HG03066 (cell line): Measurements from ENCODE around the gene MCTP1.

Source experiments
- ATAC-seq: cut with Tn5 transposase; IDR thresholded peaks from one replicate; pipeline ENCODE4 v1.9.1; 2021; ENCODE audit warnings: low read depth; ENCODE audit not compliant: unreplicated experiment

Gene MCTP1

DNA sequence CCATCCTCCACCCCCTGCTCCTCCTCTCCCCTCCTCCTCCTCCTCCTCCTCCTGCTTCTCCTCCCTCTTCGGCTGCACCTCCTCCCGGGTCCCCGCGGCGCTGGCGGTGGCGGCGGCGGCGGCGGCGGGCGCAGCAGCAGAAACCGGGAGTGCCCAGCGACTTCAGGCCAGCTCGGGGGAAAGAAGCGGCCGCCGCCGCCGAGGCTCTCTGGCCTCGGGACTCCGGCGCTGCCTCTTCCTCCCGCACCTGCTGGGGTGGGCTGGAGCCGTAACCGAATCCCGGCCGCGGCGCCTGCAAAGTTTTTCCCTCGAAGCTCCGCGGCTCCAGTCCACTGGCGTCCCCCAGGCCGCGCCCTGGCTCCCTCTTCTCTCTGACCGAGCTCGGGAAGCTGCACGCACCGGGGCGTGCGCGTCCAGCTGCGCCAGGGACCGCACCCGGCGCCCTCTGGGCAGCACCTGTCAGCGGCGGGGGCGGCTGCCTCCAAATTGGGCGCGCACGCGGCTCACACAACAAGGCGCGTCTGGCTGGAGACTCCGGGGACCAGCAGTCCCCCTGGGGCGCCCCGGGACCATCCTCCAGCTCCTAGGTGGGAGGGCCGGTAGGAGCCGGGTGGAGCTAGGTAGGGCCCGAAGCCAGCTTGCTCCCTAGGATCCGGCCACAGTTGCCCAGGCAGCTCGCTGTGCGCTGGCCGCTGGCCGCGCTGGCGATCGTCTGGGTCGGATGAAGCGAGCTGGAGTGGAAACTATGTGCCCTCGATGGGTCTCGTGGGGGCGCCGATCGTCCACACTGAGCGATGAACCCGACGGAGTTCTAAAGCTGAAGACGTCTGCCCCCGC is at the start of gene MCTP1:
TSS of gene MCTP1 (minus strand) at position 523 of the 837 bp plus-strand sequence.
- ATAC-seq, result peak; percentile 28

DNA sequence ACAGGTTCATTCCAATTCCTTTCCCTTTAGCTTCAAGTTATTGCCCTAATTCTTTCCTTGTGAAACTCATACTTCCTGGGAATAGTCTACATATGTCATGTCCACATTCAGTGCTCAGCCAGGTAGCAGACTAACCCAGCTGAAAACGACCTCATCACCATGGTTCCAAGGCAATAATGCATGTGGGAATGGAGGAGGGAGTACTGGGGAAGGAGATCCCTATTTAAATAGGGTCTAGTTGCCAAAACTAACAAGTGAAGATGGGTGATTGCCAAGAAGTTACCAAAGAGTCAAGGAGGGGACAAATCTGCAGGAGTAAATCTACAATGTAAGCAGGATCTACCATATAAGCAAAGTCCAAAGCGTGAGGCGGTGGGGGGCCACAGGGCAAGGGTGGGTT is 47.3 kb upstream of the MCTP1 start:
- ATAC-seq, result no peak

DNA sequence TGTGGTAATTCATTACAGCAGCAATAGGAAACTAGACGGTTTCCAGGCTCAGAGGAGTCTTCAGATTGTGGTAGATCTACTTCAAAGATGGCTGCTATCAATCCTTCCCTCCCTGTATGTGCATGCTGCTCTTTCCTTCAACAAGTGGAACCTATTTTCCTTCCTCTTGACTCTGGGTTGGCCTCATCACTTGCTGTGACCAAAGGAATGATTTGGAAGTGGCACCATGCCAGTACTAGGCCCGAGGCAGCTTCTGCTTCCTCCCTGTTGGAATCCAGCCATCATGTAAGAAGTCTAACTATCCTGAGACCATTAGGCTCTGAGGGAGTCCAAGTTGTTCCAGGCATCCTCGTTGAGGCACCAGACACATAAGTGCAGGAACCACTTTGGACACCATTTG is 46.5 kb upstream of the MCTP1 start:
- ATAC-seq, result no peak

DNA sequence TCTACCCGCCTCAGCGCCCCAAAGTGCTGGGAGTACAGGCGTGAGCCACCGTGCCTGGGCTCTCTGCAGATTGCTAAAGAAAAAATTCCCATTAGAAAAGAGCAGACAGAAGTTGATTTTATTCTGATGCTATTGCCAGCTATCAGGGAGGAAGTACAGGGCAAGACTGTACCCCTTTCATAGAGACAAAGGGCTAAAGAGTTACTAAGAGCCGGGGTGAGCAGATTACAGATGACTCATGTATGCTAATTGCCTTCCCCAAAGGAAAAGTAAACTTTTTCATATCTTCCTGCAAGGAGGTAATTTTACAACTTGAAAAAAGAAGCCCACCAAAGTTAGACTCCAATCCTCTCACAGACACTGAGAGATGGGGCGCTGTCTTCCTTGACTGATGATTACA is 42.3 kb upstream of the MCTP1 start:
- no peak for ATAC-seq

DNA sequence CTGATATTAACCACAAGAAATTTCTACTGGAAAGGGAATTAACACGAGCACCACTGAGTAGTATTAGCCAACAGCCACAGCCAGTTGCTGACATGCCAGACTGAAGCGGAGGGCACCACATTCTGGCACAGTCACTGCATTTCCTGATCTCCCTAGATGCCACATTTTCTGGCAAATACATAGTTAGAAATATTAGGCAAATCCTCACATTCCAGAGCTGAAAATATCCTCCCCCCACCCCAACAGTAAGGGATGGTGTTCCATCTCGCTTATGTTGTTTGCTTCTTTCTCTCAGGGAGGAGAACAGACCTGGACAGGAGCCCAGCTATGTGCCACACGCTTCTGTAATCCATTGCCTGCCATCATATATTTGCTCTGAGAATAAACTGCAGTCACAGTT is 32.8 kb upstream of the MCTP1 start:
- no peak for ATAC-seq

DNA sequence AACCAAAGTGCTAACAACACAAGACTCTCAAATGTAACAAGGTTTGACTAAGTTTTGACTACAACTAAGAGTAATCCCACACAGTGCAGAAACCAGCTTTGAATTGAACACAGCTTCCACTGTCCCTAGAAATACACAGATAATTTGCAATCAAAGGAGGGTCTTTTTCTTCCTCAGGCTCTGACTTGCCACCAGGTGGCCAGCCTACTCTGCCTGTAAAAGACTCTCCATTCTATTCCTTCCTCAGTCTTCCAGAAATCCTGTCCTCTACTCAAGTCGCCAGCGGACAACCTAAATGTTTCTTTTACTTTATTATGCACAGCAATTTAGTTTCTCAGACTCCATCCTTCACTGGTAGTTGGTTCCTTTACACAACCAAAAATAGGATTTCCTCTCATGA is 32.2 kb upstream of the MCTP1 start:
- no peak for ATAC-seq

DNA sequence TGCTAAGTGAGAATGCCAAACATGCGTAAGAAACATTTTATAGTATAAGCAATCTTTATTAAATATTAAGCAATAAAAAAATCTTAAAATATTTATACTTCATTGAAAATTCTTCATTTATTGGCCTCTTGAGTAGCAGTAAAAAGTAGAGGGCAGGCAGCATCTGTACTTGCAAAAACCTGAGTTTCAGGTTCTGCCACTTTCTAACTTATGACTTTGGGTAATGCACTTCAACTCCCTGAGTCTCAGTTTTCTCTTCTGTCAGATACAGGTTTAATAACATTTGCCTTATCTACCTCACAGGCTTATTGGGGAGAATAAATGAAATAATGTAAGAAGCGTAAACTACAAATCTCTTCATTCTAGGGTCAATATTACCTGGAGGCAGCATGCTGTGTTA is 19.8 kb upstream of the MCTP1 start:
- no peak for ATAC-seq

DNA sequence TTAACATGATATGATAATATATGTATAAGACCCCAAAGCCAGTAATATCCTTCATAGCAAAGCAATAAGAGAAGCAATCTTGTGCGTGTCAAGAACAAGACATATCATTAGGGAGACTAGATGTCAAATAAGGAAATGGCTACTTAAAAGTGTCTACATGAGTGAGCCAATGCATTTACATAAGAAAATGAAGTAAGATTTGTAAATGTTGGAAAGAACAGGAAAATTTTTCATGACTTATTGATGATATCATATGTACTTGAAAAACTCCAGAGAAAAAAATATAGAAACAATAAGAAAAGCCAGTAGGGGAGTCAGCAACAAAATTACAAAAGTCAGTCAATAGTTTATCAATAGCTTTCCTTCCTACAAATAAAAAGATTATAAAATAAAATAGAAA is 13.8 kb upstream of the MCTP1 start:
- ATAC-seq, result no peak

DNA sequence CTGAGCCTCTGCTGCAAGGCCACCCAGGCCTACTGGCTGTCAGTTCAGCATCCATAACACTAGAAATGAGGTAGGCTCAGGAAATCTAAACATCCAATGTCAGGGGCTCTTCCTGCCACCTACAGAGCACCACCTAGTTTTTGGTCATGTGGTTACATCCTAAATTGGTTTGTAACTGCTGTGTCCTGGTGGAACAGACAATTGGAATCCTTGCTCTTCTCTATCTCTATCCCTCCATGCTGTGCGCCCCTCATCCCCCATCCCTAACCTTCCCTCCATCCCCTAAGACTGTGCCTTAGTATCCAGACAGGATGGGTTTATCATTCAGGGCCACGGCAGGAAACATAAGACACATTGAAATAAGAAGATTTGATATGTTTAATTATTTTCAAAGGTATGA is 11.4 kb upstream of the MCTP1 start:
- ATAC-seq, result no peak

DNA sequence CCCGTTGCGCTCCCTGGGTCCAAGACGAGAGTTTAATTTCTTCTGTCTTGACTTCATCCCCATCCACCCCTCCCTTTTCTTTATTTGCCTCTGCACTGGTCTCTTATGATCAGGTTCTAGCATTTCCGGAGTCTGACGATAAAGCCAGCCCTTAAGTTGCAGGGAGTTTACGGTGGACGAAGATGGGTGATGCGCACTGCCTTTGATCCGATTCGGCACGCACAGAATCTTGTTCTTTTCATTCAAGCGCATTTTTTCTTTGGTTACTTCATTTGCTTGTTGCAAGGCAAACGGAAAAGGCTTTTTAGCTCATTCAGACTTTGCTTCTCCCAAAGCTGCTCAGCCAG is 488 bp upstream of the MCTP1 start:
- peak; percentile 5 for ATAC-seq

DNA sequence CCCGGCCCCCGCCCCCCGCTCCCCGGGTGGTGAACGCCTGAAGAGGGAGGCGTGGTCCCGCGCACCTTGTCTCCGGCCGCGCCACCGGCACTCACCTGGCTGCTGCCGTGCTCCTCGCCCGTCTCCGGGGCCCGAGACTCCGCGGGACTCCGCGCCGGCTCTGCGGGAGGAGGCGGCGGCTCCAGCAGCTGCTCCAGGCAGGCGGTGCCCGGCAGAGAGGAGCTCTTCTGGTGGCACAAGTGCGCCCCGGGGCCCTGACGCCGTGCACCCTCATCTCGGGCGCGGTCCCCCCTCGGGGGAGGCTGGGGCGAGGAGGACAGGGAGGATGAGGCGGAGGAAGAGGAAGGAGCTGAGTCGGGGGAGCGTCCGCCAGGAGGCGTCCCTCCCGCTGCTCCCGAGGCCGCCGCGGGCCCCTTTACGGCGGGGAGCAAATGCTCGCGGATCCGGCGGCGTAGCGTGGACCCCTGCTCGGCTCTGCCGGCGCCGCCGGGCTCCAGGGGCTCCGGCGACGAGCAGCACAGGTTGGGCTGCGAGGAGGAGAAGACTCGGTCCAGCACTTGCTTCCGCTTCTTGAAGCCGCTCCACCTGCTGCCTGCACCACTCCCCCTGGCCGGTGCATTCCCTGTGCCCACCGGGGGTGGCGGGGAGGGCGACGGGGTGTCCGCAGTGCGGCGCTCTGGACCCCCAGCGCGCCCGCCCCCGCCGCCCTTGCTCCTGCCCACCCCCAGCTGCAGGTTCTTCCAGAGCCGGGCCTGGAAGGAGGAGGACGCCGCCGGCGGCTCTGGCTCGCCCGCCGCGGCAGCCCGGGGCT is 928 bp downstream of the MCTP1 start:
- peak; percentile 43 for ATAC-seq

DNA sequence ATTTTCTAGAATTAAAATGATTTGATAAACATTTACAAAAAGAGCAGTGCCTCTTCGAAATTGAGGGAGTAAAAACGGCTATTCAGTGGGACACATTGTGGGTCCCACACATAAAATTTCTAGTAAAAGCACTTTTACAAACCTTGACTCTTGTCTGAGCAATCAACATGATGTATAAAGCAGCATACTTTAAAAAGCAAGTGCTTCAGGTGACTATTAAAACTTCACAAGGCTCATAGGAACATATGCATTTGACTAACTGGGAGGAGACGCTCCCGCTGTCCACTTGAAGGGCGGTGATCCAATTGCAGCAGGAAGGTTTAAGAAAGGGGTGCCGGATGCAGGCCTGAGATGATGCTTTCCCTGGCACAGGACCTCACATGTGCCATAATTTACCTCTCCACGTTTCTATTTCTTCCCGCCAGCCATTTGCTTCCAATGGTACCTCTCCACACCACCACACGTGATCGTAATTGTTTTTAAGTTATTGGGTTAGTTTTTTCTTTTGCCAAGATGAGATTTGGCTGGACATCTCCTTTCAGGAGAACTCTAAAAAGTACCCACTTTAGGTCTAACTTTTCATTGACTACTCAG is 1.8 kb downstream of the MCTP1 start:
- ATAC-seq, result no peak

DNA sequence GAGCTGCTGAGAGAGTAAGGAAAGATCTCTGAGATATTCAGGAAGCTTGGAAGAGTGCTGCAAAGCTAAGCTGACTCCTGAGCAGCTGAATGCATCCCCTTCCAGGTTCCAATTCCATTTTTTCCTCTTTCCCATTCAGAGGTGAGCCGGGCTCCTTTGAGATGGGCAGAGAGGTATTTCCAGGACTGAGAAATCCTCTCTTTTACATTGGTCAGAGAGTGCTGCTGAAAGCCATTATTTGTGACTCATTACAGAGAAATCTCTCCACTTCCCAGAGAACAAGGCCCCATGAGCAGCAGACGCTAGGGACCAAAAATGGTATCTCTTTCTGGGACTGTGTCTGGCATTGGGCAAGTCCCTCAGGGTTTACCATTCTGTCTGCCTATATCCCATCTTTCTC is 3.7 kb downstream of the MCTP1 start:
- no peak for ATAC-seq

DNA sequence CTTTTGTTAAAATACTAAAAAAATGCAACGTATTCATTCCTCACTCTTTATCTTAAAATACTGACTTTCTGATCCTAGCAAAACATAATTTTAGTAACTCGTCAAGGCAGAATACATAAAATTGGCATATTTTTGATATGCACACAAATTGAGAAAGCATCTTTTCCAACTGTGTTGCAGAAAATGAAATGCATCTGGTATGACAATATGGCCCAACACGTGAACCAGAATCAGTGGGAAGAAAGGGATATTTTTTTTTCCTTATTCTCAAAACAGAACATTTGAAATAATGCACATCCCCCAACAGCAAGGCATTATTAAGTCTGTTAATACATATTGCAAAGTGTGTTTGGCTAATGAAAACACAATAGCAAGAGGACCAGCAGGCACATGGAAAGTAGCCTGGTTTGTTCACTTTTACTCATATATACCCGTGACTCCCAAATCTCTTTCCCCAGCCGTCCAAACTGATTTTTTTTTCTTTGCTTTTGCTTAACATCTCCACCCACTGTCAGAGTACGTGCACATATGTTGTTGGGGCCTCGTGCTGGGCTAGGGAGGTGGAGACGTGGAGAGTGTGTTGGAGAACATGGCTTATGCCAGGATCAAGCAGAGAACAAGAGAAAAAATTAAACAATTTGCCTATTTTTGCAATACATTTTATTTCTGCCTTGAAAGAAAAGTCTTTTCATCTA is 4.3 kb downstream of the MCTP1 start:
- ATAC-seq, result no peak

DNA sequence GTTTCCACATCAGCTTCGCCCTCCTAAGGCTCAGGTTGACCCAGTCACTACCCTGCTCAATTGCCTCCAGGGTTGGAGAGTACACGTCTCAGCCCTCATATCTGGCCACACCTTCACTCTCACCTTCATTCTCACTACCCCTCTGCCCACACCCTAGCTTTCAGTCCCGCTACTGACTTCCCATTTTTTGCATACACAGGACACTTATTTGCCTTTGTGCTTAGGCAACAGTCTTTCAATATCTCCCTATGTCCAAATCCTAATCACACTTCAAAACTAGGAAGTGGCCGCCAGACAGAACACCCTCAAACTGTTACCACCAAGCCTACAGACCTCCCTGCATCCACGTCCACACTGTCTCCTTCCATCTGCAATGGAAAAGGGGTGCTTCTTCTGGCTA is 10.9 kb downstream of the MCTP1 start:
- ATAC-seq, result no peak

DNA sequence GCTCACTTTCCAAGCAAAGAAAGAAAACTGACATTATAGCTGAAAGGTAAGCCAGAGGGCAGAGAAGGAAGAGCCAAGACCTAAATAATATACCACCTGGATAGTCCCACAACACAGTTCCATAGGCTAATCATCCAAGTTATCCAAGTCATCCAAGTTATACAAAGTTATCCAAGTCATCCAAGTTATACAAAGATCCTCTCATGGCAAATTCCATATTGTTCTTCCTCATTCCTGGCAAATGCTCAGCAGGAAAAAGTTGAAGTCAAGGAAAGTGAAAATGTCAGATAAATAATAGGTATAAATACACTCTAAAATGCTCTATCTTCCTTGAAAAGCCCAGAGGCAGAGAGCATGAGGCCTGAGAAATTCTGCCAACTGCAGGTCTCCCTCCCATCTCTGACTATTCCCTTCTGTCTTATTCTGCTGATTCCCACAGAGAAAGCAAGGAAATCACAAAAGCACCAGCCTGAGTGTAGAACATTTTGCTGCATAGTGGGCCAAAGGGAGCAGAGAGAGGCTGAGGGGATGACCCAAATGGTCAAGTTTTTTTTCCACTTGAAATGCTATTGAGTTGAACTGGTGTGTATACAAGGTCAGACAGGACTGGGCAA is 12.5 kb downstream of the MCTP1 start:
- ATAC-seq, result no peak

DNA sequence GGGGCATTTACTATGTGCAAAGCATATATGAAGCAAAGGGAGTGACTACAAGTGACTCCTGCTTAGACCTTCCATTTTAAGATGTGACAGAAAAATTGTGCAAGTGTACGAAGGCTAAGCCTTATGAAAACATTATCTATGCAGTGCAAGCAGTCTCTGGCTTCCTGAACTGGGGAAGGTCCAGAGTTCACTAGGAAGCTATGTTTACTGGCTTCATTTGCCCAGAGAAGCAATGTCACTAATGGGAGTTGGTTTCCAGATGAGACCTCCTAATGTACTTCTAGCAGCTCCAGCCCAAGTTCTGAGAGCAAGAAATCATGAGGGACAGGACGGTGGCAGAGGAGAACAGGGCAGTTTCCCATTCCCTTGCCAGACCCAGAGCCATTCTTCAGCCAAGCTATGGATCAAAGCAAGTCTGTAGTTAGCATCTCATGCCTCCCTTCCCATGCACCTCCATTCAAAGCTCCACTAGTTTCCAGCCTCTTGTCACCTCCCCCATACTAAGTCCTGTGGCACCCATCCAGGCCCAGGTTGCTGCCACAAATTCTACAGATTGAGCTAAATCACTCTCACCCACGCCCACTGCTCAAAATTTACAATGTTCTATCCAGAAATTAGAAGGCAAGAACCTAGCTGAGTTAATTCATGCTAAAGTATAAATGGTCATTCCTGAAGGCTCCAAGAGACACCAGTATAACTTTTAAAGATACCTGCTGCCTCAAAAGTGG is 21.8 kb downstream of the MCTP1 start:
- ATAC-seq, result no peak

DNA sequence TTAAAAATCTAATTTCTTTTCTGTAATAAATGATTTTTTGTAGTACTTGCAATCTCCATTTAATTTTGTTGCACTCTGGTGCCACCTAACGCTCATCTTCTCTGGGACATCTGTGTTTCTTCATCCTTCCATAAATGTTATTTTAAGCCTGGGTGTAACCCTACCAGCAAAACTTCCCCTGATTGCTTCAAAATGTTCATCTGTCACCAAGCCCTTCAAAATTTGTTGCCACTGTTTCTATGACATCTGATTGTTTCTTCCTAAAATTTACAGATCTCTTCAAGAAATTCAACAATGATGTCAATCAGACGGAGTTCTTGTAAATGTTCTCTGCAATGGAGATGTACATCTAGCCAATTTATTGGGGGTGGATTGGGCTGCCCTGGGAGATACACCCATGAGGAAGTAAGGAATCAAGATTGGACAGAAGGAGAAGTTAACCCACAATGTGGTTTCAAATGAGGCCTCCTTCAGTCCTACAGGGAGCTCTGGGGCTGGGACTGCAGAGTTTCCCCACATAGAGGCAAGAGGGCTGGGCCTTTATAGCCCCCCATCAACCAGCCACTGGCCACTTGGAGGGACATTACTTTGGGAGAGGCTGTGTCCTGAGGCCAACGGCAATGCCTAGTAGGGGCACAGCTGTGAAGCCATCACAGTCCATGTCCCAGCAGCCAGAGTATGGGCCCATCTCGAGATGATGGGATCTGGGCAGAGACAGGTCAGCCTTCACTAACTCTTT is 23.3 kb downstream of the MCTP1 start:
- no peak for ATAC-seq

DNA sequence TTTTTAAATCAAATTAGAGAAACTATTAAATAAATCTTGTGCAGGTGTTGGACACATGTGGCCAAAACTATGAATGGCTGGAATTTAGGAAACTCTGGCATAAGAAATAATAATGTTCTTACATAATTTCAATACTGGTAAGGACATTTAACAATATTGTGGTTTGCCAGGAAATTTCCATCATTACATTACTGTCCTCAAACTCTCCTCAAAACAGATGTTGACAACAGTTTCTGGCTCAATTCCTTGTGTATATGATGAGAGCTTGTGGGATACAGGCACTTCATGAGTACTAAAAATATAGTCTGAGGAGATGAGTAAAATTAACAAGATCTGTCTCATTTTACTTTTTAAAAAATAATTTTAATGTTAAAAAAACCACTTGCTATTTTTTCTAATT is 27.9 kb downstream of the MCTP1 start:
- no peak for ATAC-seq
